SU-DHL-6 (cell line): ENCODE measurements around the gene MAPT.

ENCODE experiments used
- H2AFZ ChIP-seq: fragments of 200-600 bp; sonication (generic); 2 replicates; pipeline ENCODE4 v1.6.1; 2014; ENCODE audit warnings: low read depth, mild to moderate bottlenecking, moderate library complexity, mixed read lengths, antibody characterized with exemption, low read length; ENCODE audit not compliant: severe bottlenecking
- H3F3A ChIP-seq: fragments of 200-600 bp; shearing (Covaris generic); 2 replicates; pipeline ENCODE4 v1.6.0; 2016; ENCODE audit warnings: antibody characterized with exemption, mild to moderate bottlenecking; ENCODE audit not compliant: insufficient read depth
- H3K27ac ChIP-seq: fragments of 200-600 bp; sonication (generic); 2 replicates; pipeline ENCODE4 v1.5.1; 2016; ENCODE audit warnings: low read depth, mild to moderate bottlenecking, low read length, moderate library complexity, mixed read lengths
- H3K27me3 ChIP-seq: fragments of 200-600 bp; sonication (generic), shearing (Covaris generic); 2 replicates; pipeline ENCODE4 v1.6.0; 2014; ENCODE audit warnings: mild to moderate bottlenecking, low read length
- H3K36me3 ChIP-seq: fragments of 200-600 bp; sonication (generic); 2 replicates; pipeline ENCODE4 v1.6.1; 2014; ENCODE audit warnings: mild to moderate bottlenecking, low read length, mixed read lengths
- H3K4me2 ChIP-seq: fragments of 300-600, 200-600 bp; shearing (Covaris generic), sonication (generic); 2 replicates; pipeline ENCODE4 v1.6.0; 2014; ENCODE audit warnings: low read length, low read depth, mild to moderate bottlenecking; ENCODE audit not compliant: poor library complexity, severe bottlenecking
- H3K4me3 ChIP-seq: fragments of 200-600 bp; sonication (generic); 2 replicates; pipeline ENCODE4 v1.5.1; 2014; ENCODE audit warnings: antibody characterized with exemption, low read length, mild to moderate bottlenecking, mixed read lengths; ENCODE audit not compliant: insufficient read depth, poor library complexity, severe bottlenecking
- H3K79me2 ChIP-seq: fragments of 200-600 bp; sonication (generic); 2 replicates; pipeline ENCODE4 v1.6.1; 2014; ENCODE audit warnings: mild to moderate bottlenecking, low read length, moderate library complexity; ENCODE audit not compliant: insufficient read depth
- H3K9ac ChIP-seq: fragments of 200-600 bp; sonication (generic); 2 replicates; pipeline ENCODE4 v1.7.0; 2014; ENCODE audit warnings: mild to moderate bottlenecking, low read length
- H3K9me2 ChIP-seq: fragments of 200-600 bp; sonication (generic); replicated peaks from 2 replicates; pipeline ENCODE4 v1.6.1; 2014; ENCODE audit warnings: low read length; ENCODE audit not compliant: insufficient read depth
- H3K9me3 ChIP-seq: fragments of 200-600 bp; sonication (generic); 2 replicates; pipeline ENCODE4 v1.6.1; 2014; ENCODE audit warnings: low read length, mixed read lengths; ENCODE audit not compliant: insufficient read depth
- H4K20me1 ChIP-seq: fragments of 200-600 bp; sonication (generic); 2 replicates; pipeline ENCODE4 v1.6.1; 2014; ENCODE audit warnings: low read depth, mild to moderate bottlenecking, antibody characterized with exemption, low read length, moderate library complexity, mixed read lengths
- CTCF ChIP-seq: fragments of 200-600 bp; sonication (generic); IDR thresholded peaks from one replicate; pipeline ENCODE4 v1.5.1; 2017; ENCODE audit warnings: antibody characterized with exemption, mild to moderate bottlenecking, low read length, moderate library complexity; ENCODE audit not compliant: insufficient read depth, poor library complexity, severe bottlenecking
- EZH2phosphoT487 ChIP-seq: fragments of 200-600 bp; sonication (generic), shearing (Covaris generic); conservative IDR thresholded peaks from 2 replicates; pipeline ENCODE4 v1.6.1; 2018; ENCODE audit warnings: mild to moderate bottlenecking, antibody characterized with exemption, low read length, moderate library complexity, mixed read lengths

MAPT gene

GRCh38 chr17:45961206-45961605, 66.9 kb downstream of the MAPT start:
- Histone ChIP-seq H3K79me2 (no peaks in the 10 kb centered on the region), H3K4me3 (no peak overlapping the region), H3K27me3 (no peaks in the 10 kb centered on the region), H3K9me3 (no peaks in the 10 kb centered on the region), H3K36me3 (no peaks in the 10 kb centered on the region), H3K9me2 (no peaks in the 10 kb centered on the region), H3K9ac (no peak overlapping the region), H3F3A (no peaks in the 10 kb centered on the region), H4K20me1 (no peaks in the 10 kb centered on the region), H2AFZ (no peak overlapping the region), H3K4me2 (no peak overlapping the region), H3K27ac (no peak overlapping the region)
- TF ChIP-seq EZH2phosphoT487, result no peak
- no peak for TF ChIP-seq CTCF

GRCh38 chr17:45962221-45962972, 68.0 kb downstream of the MAPT start:
- Histone ChIP-seq H2AFZ (no peak overlapping the region), H3F3A (no peaks in the 10 kb centered on the region), H3K27ac (no peak overlapping the region), H4K20me1 (no peaks in the 10 kb centered on the region), H3K36me3 (no peaks in the 10 kb centered on the region), H3K9me2 (no peaks in the 10 kb centered on the region), H3K4me3 (no peak overlapping the region), H3K27me3 (no peaks in the 10 kb centered on the region), H3K9me3 (no peaks in the 10 kb centered on the region), H3K9ac (no peak overlapping the region), H3K79me2 (no peaks in the 10 kb centered on the region), H3K4me2 (no peak overlapping the region)
- TF ChIP-seq CTCF (no peak), EZH2phosphoT487 (no peak)

GRCh38 chr17:45963283-45963682, 68.9 kb downstream of the MAPT start:
- Histone ChIP-seq H3K9ac (no peak overlapping the region), H3K79me2 (no peaks in the 10 kb centered on the region), H3K4me2 (no peak overlapping the region), H3K9me2 (no peaks in the 10 kb centered on the region), H3K9me3 (no peaks in the 10 kb centered on the region), H2AFZ (no peak overlapping the region), H3K4me3 (no peak overlapping the region), H3K27me3 (no peaks in the 10 kb centered on the region), H3K36me3 (no peaks in the 10 kb centered on the region), H3K27ac (no peak overlapping the region), H3F3A (no peaks in the 10 kb centered on the region), H4K20me1 (no peaks in the 10 kb centered on the region)
- TF ChIP-seq CTCF (no peak), EZH2phosphoT487 (no peak)
